ENCODE data around the gene IRF4.

The IRF4 gene

DNA sequence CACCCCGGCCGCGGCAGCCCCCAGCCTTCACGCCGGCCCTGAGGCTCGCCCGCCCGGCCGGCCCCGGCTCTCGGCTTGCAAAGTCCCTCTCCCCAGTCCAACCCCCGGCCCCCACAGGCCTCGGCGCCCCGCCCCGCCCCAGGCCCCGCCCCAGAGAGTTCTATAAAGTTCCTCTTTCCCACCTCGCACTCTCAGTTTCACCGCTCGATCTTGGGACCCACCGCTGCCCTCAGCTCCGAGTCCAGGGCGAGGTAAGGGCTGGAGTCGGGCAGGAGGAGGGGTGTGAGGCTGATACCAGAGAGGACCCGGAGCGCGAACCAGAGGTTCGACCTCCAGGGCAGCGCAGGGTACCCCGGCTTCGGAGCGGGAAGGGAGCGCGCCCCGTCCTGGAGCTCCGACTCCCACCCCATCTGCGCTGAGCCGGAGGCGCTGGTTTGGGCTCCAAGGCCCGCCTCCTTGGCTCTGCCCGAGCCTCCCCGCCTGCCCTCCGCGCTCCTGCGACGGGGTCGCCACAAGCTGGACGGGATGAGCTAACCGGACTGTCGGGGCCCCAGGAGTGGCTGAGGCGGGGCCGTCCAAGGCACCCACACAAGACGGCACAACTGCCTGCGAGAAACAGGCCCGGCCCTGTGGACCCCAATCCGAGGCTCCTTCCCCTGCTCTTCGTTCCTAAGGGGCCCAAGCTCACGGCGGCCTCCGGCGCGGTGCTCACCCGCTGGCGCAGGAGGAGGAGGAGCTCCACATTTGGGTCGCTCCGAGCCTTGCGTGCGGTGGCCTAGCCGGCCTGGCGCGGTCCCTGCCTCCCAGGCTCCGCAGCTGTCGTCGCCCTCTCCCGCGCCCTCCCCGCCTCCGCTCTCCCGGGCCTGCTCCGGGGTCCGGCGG is at the start of gene IRF4:
Gene IRF4, plus strand, starts transcription at position 194 of the 882 bp plus-strand sequence. CDS start 1,401 bp downstream, outside the sequence.
- peak in 1 of 2 donors; percentile 49 for DNase-seq (ENCODE audit: low read depth in 2 of 2)

DNA sequence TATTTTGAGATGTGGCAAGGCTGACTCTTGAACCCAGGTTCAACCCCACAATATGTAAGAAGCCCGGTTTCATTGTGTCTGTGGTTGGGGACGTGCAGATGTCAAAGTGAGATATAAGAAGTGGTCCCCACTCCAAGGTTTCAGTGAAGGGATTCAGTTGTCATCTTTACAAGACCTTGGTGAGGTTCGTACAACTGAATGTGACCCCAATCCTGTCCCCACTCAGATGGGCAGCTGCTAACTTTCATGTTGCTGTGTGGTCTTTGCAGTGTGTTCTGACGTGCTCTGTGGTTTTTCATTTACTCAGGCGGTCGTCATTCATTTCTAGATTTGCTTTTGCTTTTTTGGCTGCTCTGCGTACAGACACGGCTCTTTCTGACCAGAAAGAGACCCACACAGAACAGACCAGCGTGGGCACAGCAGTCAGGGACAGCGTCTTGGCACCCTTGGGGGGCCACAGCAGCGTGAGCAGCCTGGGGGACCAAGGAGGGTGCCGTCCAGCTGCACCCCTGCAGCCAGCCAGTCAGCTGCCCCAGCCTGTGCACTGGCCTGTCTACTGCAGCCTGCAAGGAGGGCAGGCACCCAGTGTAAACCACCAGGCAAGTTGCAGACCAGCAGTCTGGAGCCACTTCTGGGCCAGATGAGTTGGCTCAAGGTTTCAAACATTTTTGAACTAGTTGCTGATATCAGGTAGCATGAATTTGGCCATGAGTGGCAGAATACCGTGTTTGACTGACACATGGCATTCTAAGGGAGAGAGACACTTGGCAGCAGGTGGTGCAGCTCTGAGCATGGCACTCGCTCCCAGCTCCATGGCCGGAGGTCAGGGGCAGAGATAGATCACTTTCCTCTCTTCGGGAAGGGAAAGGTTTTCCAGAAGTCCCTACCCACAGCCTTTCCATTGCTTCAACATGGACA is 49.4 kb upstream of the IRF4 start:
- DNase-seq (ENCODE audit: low read depth in 2 of 2): no peak

DNA sequence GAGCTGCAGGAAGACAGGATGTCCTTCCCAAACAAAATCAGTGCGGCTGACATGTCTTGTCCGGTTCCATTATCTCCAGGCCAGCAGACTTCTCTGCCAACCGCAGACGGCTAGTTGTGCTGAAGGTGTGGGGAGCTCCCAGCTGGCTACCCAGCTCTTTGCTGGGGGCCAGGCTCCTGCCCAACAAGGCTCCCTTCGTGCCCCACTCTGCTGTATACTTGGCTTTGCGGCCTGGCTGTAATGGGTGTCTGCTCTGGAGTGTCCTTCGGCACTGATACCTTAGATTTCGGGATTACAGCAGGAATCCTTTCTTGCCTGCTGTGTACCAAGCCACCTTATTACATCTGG is 48.7 kb upstream of the IRF4 start:
- no peak for DNase-seq (ENCODE audit: low read depth in 2 of 2)

DNA sequence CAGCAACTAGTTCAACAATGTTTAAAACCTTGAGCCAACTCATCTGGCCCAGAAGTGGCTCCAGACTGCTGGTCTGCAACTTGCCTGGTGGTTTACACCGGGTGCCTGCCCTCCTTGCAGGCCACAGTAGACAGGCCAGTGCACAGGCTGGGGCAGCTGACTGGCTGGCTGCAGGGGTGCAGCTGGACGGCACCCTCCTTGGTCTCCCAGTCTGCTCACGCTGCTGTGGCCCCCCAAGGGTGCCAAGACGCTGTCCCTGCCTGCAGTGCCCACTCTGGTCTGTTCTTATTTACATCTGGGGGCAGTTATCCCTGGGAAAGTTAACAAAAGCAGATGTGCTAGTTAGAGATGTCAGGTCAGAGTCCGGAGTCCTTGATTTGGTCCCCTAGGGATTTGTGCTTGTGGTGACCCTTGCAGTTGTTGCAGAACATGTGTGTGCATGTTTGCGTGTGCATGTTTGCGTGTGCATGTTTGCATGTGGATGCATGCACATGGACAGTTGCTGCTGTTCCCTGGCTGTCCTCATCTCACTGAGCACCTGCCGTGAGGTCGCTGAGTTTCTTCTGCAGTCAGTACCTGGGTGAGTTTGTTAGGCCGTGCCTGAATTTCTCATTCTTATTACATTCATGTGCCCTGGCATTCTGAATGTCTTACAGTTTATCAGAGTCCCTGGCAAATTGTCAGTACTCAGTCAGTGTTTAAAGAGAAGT is 48.2 kb upstream of the IRF4 start:
- DNase-seq (ENCODE audit: low read depth in 2 of 2): no peak

DNA sequence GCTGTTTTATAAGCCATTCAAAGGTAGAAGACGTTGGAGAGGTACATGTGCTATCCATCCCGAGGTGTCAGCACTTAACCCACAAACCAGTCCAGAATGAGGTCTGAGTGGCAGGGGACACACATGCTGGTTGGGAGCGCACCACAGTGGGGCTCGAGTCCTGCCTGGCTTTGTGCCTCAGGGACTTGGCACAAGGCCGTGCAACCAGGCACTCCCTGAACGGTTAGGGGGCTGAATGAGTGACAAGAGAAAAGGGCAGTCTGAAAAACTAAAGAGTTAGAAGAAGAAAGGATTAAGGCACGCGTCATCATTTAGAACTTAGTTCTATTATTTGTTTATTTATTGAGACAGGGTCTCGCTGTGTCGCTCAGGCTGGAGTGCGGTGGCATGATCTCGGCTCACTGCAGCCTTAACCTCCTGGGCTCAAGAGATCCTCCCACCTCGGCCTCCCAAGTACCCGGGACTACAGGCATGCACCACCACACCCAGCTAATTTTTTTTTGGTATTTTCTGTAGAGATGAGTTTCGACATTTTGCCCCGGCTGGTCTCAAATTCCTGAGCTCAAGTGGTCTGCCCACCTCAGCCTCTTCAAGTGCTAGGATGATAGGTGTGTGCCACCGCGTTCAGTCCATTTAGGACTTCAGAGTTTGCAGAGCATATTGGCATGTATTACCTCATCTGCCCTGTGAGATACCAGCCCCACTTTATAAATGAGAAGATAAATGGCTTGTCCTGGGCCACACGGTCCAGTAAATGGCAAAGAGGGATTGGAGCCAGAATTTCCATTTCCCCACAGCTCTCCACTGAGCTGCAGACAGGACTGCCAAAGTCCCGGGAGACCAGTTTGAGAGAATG is 47.4 kb upstream of the IRF4 start:
- DNase-seq (ENCODE audit: low read depth in 2 of 2): no peak

DNA sequence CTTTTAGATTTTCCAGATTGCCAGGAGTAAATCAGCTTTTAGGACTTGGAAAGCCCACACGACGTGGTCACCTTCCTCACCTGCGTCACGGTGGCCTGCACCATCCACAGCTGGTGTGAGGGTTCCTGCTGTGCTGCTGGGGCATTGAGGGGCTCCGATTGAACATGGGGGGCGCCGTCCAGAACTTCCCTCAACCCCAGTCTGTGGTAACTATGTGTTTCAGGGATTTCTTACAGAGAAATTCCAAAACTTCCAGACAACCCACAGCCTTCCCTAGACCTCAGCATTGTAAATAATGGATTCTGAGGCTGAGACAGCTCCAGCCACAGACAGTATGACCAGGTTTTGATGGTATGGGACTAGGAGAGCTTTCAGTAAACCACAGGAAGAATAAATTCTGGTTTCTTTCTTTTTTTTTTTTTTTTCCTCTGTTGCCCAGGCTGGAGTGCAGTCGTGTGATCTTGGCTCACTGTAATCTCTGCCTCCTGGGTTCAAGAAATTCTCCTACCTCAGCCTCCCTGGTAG is 46.7 kb upstream of the IRF4 start:
- no peak for DNase-seq (ENCODE audit: low read depth in 2 of 2)

DNA sequence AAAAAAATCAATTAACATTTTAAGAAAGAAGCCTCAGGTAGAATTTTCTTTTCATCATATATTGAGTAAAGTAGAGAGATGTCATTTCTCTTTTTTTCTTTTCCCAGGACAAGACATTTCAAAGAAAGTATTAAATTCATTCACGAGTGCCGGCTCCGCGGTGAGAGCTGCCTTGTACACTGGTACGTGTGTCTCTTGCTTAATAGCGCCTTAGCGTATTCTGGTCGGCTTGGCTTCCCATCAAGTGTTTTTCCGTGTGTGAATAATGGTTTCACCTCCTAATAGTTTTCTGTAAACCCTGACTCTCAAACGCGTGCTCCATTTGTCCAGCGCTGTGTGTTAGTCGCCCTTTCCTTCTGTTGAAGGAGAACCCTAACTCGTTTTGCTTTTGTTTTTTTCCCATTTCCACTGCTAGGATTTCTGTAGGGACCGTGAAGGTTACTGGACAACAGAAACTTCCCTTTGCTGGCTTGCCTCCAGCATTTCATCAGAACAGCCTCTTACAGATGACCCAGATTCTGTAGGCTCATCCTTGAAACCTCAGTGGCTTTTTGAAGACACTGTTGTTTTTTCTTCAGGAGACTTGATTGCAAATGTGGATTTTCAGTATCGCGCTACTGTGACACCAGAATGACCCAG is 45.7 kb upstream of the IRF4 start:
- DNase-seq (ENCODE audit: low read depth in 2 of 2): no peak

DNA sequence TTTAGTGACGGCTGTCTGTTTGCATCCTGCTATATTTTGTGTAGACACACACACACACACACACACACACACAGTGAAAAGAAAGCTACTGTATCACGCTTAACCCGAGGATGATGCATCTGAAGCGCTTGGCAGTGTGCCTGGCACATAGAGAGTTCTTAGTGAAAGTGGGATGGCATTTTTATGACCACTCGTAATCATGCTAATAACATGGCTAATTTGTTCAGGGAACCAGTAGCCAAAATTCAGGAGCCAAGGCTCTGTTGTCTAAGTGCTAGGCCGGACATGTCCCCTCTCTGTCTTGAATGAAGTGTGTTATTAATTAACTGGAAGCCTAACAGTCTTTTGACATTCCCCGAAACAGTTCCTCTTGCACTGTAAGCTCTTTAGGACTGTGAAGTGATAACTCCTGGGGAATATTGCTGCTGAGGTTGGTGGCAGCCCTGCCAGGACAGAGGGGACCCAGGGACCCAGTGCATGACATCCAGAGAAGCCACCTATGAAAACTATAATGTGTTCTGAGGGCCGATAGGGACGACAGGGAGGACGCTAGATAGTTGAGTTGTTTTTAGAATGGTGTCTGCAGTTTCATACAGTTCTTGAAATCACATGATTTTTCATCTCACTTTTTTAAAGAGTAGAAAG is 45.0 kb upstream of the IRF4 start:
- DNase-seq (ENCODE audit: low read depth in 2 of 2): no peak

DNA sequence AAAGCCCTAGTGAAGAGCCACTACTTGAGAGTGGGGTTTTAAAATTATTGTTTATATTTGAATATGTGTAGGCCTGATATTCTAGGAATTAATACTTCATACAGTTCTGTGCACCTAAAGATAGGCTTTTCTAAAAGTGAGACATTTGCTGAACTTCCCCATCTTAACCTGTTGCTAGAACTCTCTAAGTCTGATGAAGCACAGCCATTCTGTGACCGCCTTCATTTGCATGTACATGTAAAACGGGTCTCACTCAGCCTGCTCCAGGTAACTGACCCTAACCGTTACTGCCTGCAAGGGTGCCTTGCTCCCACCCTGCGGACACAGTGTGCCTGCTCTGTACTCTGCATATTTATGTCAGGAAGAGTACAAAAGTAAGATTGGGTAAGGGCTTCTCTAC is 44.3 kb upstream of the IRF4 start:
- DNase-seq (ENCODE audit: low read depth in 2 of 2): no peak

DNA sequence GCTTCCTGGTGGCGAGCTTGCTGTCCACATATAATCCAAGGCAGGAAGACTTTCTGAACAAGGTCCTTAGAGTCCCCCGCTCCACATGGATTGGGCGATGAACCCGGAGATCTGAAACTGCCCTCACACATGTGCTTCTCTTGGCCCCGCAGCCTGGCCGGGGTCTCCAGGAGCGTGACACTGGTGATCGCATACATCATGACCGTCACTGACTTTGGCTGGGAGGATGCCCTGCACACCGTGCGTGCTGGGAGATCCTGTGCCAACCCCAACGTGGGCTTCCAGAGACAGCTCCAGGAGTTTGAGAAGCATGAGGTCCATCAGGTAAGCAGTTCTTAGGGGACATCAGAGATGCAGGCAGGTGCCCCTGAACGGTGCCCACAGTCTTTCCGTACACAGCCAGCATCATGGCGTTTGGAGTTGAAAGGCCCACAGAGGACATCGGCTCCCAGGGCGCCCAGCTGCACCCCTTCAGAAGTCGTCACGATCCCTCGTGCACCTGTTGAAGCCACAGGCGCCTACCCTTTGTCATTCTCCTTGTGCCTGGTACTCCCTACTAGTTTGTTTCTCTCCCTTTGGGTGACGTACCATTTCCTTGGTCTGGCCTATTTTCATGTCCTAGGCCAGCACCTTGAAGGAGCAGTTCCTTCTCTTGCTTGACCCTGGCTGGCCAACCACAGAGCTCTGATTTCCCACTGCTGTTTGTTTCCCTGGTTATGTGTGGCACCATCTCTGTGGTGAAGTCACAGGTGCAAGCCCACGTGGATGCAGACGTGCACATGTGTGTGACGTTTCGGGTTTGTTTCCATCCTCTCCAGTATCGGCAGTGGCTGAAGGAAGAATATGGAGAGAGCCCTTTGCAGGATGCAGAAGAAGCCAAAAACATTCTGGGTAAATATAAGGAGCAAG is 43.3 kb upstream of the IRF4 start:
- DNase-seq (ENCODE audit: low read depth in 2 of 2): no peak

DNA sequence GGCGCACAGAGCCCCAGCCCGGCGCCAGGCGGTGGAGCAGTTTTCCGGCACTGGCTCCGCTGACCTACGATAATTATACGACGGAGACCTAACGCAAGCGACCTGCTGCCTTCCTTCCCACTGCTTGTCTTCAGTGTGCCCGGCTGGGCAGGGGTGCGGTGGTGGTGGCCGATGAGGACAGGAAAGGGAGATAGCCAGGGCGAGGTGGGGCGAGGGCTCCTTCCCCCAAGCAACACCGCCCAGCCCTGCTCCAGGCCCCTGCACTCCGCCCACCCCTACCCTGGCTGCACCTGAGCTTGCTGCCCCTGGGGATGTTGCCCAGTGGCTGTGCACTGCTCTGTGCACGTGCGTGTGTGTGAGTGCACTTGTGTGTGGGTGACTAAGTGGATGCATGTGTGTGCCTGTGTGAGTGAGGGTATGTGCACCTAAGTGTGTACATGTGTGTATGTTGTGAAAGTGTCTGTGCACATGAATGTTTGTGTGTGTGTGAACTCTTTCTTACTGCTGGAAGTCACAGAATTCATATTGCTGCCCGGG is 42.6 kb upstream of the IRF4 start:
- DNase-seq (ENCODE audit: low read depth in 2 of 2): no peak

DNA sequence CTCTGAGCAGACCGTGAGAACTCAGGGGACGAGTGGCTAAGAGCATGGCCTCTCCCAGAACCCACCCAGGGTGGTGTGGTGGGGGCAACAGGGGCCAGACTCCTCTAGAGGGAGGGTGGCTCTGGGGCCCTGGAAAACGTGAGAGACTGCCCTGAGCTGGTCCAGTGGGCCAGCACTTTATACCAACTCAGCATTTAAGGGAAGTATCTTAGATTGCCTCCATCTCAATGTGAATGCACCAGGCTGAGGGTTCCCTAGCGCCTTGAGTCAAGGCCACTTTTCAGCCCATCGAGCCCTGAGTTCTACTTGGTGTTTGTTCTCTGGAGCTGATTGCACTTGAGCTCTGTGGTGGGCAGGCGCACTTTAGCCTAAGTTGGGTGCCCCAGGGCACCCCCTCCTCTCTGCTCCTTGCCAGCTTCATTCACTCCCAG is 42.0 kb upstream of the IRF4 start:
- no peak for DNase-seq (ENCODE audit: low read depth in 2 of 2)

DNA sequence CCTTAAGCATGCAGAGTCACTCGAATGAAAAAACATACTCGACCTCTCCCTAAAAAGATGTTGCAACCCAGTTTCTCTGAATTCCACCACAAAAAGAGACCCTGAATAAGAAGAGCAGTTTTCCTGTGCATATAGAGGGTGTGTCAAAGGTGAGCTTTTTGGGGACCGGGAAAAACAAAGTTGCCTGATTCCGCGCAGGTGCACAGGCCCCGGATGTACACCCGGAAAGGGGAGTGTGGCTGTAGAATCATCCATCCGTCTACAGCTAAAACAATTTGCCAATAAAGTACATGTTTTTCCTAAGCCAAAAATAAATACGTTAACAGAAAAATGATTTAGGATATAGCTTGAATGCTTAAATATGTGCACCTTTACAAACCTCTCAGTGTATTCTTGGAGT is 41.2 kb upstream of the IRF4 start:
- DNase-seq (ENCODE audit: low read depth in 2 of 2): no peak

DNA sequence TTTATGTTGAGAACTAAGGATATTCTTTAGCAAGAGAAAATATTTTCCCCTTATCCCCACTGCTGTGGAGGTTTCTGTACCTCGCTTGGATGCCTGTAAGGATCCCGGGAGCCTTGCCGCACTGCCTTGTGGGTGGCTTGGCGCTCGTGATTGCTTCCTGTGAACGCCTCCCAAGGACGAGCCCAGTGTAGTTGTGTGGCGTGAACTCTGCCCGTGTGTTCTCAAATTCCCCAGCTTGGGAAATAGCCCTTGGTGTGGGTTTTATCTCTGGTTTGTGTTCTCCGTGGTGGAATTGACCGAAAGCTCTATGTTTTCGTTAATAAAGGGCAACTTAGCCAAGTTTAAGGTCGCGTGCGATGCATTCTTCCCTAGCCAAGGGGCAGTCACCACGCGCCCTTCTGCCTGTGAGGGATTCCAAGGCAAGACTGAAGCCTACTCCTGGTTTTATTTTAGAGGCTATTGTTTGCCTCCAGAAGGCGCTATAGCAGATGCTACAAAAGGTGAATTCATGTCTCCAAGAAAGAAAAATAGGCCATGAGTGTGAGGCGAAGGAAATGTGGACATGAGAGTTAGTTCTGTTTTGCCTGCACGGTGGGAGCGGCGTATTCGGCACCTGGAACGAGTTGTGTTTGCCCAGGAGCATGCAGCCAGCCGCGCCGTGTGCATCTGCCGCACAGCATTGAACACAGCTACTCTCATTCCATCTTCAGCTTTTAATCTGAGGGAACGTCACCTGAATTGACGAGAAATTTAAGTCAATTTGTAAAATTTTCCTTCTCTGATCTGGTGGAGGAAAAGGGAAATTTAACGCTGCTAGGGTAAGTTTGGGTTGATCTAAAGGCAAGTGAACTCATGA is 40.3 kb upstream of the IRF4 start:
- DNase-seq (ENCODE audit: low read depth in 2 of 2): no peak

DNA sequence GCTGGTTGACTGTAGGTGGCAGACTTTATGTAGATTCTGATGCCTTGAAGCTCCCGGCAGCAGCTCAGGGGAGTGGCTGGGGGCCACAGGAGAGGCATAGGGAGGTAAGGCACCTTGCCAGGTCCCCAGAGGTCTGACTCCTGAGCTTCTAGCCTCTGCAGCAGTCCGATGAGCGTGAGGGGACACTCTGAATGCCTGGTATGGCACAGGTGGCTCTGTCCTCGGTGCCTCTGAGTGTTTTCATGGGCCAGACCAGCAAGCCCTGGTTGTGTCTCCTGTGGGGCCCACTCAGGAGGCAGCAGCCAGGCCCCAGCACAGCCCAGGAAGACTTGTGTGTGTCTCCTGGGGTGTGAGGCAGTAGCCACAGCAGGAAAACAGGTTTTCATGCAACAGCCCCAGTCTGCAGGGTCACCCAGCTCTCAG is 39.7 kb upstream of the IRF4 start:
- DNase-seq (ENCODE audit: low read depth in 2 of 2): no peak

DNA sequence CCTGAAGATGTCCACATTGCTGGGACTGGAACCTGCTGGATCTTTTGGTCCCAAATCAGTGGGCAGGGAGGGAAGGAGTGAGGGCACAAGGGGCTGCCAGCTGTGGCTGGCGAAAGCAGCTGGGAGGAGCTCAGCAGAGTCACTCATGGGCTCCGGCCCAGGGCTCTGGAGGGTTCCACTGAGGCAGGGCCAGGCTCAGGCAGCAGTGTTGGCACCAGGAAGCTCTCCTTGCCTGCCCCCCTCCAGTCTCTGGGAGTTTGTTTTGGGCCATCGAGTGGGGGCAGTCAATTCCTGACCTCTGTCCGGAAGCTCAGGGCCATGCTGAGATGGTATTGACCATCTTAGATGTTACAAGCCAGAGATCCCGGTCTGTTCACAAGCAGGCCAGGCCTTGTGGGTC is 39.1 kb upstream of the IRF4 start:
- no peak for DNase-seq (ENCODE audit: low read depth in 2 of 2)

DNA sequence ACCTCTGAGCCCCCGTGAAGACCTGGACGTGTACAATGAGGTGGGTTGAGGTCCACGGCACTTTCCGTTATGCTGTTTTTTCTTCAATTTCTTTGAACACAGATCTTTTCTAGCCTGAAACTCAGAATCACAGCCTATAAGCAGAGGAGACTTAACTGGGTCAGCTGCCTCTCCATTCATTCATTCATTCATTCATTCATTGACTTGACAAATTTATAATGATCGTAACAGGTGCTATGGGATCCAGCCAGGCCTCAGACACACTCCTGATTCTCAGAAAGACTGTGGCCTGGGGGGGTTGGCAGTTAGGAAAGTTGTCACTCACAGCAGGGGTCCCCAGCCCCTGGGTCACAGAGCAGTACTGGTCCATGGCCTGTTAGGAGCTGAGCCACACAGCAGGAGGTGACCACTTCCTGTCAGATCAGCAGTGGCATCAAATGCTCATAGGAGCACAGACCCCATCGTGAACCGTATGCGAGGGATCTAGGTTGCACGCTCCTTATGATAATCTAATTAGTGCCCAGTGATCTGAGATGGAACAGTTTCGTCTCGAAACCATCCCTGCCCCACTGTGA is 38.6 kb upstream of the IRF4 start:
- DNase-seq (ENCODE audit: low read depth in 2 of 2): no peak

Data from stimulated activated CD8-positive, alpha-beta memory T cell treated with anti-CD3 and anti-CD28 coated beads, Interleukin-7, amount 100 ng/mL, for 1 hour (primary cell).